Measurements from ENCODE around the gene CFAP97. TPM values are rescaled to one million over a fixed set of nuclear protein-coding genes. Genes with fewer than 3 reads are reported as not detected.

The CFAP97 gene
- total and polyA plus RNA-seq, 9 of the 15 experiments (the other 6 are each of a cell fraction or from before 2014, with no cell fraction given) = 17.3 to 57.8 (median 44.4) TPM

DNA sequence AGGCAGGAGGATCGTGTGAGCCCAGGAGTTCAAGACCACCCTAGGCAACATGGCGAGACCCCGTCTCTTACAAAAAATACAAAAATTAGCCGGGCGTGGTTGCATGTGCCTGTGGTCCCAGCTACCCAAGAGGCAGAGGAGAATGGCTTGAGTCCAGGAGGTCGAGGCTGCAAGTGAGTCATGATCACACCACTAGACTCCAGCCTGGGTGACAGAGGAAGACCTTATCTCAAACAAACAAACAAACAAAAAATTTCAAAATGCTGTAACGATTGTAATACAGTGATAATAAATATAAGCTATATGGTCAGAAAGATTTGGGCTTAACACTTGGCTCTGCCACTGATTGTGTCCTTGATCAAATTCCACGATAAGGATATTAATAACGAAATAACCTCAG lies 36.6 kb downstream of the CFAP97 start (continued):
- TF ChIP-seq, protein P1, sequence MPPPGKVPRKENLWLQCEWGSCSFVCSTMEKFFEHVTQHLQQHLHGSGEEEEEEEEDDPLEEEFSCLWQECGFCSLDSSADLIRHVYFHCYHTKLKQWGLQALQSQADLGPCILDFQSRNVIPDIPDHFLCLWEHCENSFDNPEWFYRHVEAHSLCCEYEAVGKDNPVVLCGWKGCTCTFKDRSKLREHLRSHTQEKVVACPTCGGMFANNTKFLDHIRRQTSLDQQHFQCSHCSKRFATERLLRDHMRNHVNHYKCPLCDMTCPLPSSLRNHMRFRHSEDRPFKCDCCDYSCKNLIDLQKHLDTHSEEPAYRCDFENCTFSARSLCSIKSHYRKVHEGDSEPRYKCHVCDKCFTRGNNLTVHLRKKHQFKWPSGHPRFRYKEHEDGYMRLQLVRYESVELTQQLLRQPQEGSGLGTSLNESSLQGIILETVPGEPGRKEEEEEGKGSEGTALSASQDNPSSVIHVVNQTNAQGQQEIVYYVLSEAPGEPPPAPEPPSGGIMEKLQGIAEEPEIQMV (tag; conservative IDR thresholded peaks at IDR 0.05; ENCODE audit: low read depth) = no peak
- no peak for TF ChIP-seq ELF2 (CRISPR knock-in tag; IDR thresholded peaks at IDR 0.05)
- peak; percentile 76; the same call in 1 of the 2 replicates for TF ChIP-seq JUN (IDR thresholded peaks at IDR 0.05; ENCODE audit: borderline replicate concordance, low read depth, low read length)
- no peak for TF ChIP-seq JUN (CRISPR knock-in tag; IDR thresholded peaks at IDR 0.05; ENCODE audit: borderline replicate concordance)
- TF ChIP-seq TGIF2 (CRISPR knock-in tag; IDR thresholded peaks at IDR 0.05) = no peak
- TF ChIP-seq ZNF518B (CRISPR knock-in tag; IDR thresholded peaks at IDR 0.05) = no peak
- peak; percentile 64 for TF ChIP-seq DPF2 (IDR thresholded peaks at IDR 0.05)
- peak; percentile 65 for TF ChIP-seq SOX6 (IDR thresholded peaks at IDR 0.05)
- TF ChIP-seq SMAD1 (IDR thresholded peaks at IDR 0.05; ENCODE audit: low read depth, low read length, partially characterized antibody) = no peak
- TF ChIP-seq CUX1 (CRISPR knock-in tag; IDR thresholded peaks at IDR 0.05) = no peak
- TF ChIP-seq KDM1A (IDR thresholded peaks at IDR 0.05) = 0 out of 4 replicates have a peak, but pooled peaks of 1 of the 2 experiments have one; percentile 9
- TF ChIP-seq, protein P2, sequence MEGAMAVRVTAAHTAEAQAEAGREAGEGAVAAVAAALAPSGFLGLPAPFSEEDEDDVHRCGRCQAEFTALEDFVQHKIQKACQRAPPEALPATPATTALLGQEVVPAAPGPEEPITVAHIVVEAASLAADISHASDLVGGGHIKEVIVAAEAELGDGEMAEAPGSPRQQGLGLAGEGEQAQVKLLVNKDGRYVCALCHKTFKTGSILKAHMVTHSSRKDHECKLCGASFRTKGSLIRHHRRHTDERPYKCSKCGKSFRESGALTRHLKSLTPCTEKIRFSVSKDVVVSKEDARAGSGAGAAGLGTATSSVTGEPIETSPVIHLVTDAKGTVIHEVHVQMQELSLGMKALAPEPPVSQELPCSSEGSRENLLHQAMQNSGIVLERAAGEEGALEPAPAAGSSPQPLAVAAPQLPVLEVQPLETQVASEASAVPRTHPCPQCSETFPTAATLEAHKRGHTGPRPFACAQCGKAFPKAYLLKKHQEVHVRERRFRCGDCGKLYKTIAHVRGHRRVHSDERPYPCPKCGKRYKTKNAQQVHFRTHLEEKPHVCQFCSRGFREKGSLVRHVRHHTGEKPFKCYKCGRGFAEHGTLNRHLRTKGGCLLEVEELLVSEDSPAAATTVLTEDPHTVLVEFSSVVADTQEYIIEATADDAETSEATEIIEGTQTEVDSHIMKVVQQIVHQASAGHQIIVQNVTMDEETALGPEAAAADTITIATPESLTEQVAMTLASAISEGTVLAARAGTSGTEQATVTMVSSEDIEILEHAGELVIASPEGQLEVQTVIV (CRISPR knock-in tag; IDR thresholded peaks at IDR 0.05; ENCODE audit: borderline replicate concordance) = no peak
- 0 out of 2 replicates have a peak, but pooled peaks have one; percentile 11 for TF ChIP-seq EP300 (IDR thresholded peaks at IDR 0.05; ENCODE audit: low read length)
